NCI-H146 treated with DMSO at 0.1 percent for 48 hours (cell line): ENCODE measurements around the gene GABPB2.
"Not testable (repeated sequence)": the region's sequence is repeated elsewhere in the genome, so short reads cannot be mapped to it uniquely, and the experiment has no call there.

Experiments used
- DNase-seq: peaks from one replicate; lab custom pipeline; 2025; ENCODE audit not compliant: unreplicated experiment; lab: John Stamatoyannopoulos, UW

GABPB2 gene

GRCh38 chr1:151059109-151060006 is 11.2 kb upstream of the GABPB2 start, which contains the start of gene CDC42SE1:
Gene CDC42SE1 (minus strand): TSS chr1:151059622. CDS start chr1:151055730, 3,892 bp downstream.
- DNase-seq: peak; percentile 75

- peak; percentile 49 for DNase-seq
Observed at GRCh38 chr1:151060007-151060656, 10.4 kb upstream of the GABPB2 start, which contains the start of gene MLLT11. Gene MLLT11 (plus strand): TSS chr1:151060397. CDS start chr1:151067225, 6,828 bp downstream.

GRCh38 chr1:151060657-151061421 is 9.7 kb upstream of the GABPB2 start:
- DNase-seq: peak; percentile 54

GRCh38 chr1:151061704-151062103 is 8.9 kb upstream of the GABPB2 start:
- DNase-seq: no peak

GRCh38 chr1:151062741-151063371 is 7.7 kb upstream of the GABPB2 start:
- no peak for DNase-seq

- no peak for DNase-seq
Observed at GRCh38 chr1:151065089-151065645, 5.4 kb upstream of the GABPB2 start.

GRCh38 chr1:151067185-151067584 is 3.4 kb upstream of the GABPB2 start:
- no peak for DNase-seq

- DNase-seq: no peak
Observed at GRCh38 chr1:151069103-151069486, 1.5 kb upstream of the GABPB2 start.

- DNase-seq: no peak
Observed at GRCh38 chr1:151072224-151072623, 1.7 kb downstream of the GABPB2 start.

GRCh38 chr1:151085953-151086559 is 15.5 kb downstream of the GABPB2 start:
- DNase-seq: peak; percentile 15

GRCh38 chr1:151097426-151097825 is 26.9 kb downstream of the GABPB2 start:
- DNase-seq: not testable (repeated sequence)

- no peak for DNase-seq
Observed at GRCh38 chr1:151098126-151098525, 27.6 kb downstream of the GABPB2 start.

- no peak for DNase-seq
Observed at GRCh38 chr1:151104630-151105029, 34.1 kb downstream of the GABPB2 start.

- no peak for DNase-seq
Observed at GRCh38 chr1:151106894-151107293, 36.3 kb downstream of the GABPB2 start.

- DNase-seq: no peak
Observed at GRCh38 chr1:151108331-151108730, 37.8 kb downstream of the GABPB2 start.

- DNase-seq: no peak
Observed at GRCh38 chr1:151113877-151114276, 43.3 kb downstream of the GABPB2 start.

GRCh38 chr1:151124763-151125403 is 54.3 kb downstream of the GABPB2 start:
- DNase-seq: no peak

GRCh38 chr1:151128800-151129199 is 58.2 kb downstream of the GABPB2 start:
- DNase-seq: no peak

- DNase-seq: no peak
Observed at GRCh38 chr1:151130987-151131586, 60.5 kb downstream of the GABPB2 start.
